NCI-H526 (cell line): Measurements from ENCODE around the gene CATSPER3.

ENCODE experiments used
- DNase-seq, 2 experiments: peaks; one replicate each; lab custom pipeline; 2025; lab: John Stamatoyannopoulos, UW

CATSPER3 gene

GRCh38 chr5:135010502-135011354 is 43.0 kb downstream of the CATSPER3 start:
- DNase-seq = no peak

GRCh38 chr5:135011355-135012032 is 43.8 kb downstream of the CATSPER3 start:
- DNase-seq = no peak

- no peak for DNase-seq
Observed at GRCh38 chr5:135012033-135012588, 44.4 kb downstream of the CATSPER3 start.

GRCh38 chr5:135012951-135013391 is 45.3 kb downstream of the CATSPER3 start:
- no peak for DNase-seq

- no peak for DNase-seq
Observed at GRCh38 chr5:135013445-135013844, 45.7 kb downstream of the CATSPER3 start.

- DNase-seq = no peak
Observed at GRCh38 chr5:135013947-135014570, 46.4 kb downstream of the CATSPER3 start.

GRCh38 chr5:135015942-135016341 is 48.2 kb downstream of the CATSPER3 start:
- no peak for DNase-seq

- DNase-seq = no peak
Observed at GRCh38 chr5:135016861-135017290, 49.2 kb downstream of the CATSPER3 start.

- DNase-seq = no peak
Observed at GRCh38 chr5:135018457-135018856, 50.8 kb downstream of the CATSPER3 start.

- DNase-seq = no peak
Observed at GRCh38 chr5:135019314-135019713, 51.6 kb downstream of the CATSPER3 start.

GRCh38 chr5:135020111-135020895 is 52.6 kb downstream of the CATSPER3 start:
- DNase-seq = peak in 1 of 2 experiments; percentile 3

GRCh38 chr5:135024956-135025729 is 57.4 kb downstream of the CATSPER3 start:
- DNase-seq = no peak

GRCh38 chr5:135025730-135026644 is 58.3 kb downstream of the CATSPER3 start:
- no peak for DNase-seq

- no peak for DNase-seq
Observed at GRCh38 chr5:135026645-135027265, 59.0 kb downstream of the CATSPER3 start.

GRCh38 chr5:135027266-135027696 is 59.6 kb downstream of the CATSPER3 start:
- no peak for DNase-seq

- DNase-seq = no peak
Observed at GRCh38 chr5:135027697-135028615, 60.2 kb downstream of the CATSPER3 start.

GRCh38 chr5:135028791-135029476 is 61.2 kb downstream of the CATSPER3 start:
- DNase-seq = no peak
